Measurements from ENCODE around the gene CCDC60. TPM values are rescaled to one million over a fixed set of nuclear protein-coding genes. Genes with fewer than 3 reads are reported as not detected.

CCDC60 gene
- total RNA-seq, 2 donors from 2014 or later = 1.2 to 4.4 TPM

DNA sequence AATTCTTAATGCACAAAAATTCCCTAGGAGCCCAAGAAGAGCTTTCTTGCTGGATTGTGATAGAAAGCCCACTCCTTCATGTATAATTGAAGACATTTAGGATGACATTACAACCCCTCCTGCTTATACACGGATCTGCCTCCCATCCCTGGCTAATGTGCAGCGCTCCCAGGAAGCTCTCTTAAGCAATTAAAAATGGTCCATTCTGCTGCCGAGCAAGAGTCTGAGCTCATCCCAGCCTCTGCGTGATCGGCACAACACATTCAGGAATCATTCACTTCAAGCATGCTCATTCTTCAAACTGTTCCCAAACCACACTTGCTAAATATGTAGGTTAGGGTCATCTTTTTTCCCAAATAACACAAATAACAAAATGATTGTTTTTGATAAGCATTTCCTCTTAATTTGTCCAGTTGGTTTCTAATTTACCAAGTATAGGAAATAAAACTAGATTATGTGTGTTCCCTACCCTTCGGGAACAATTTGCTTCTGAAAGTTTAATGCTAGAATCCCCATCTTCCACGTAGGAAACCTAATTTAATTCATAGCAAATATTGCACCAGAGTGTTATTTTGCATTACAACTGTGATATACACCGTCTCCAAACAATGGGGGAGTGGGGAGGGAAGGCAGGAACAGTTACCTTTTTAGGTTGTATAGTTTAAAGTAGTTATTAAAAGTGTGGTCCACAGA, 241.7 kb downstream of the CCDC60 start:
- intact Hi-C loops (cut with DNase I, micrococcal nuclease) = no loop called here
- no peak for ATAC-seq

DNA sequence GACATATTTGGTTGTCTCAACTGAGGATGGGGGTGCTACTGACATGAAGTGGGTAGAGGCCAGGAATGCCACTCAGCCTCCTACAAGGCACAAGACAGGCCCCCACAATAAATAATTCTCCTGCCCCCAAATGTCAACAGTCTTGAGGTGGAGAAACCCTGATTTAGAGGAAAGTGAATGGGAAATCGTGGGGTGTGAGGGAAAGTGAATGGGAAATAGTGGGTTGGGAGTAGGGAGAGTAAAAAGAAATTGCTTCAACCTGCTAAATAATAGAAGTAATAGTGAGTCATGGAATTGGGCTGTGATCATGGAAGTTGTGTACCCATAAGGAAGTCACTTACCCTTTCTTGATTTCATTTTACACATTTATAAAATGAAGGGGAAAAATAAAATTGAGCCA, 242.4 kb downstream of the CCDC60 start:
- intact Hi-C loops (cut with DNase I, micrococcal nuclease) = no loop called here
- no peak for ATAC-seq
- DNase-seq = no peak

More for the DNA sequence above, 241.7 kb downstream of the CCDC60 start:
- DNase-seq = no peak

DNA sequence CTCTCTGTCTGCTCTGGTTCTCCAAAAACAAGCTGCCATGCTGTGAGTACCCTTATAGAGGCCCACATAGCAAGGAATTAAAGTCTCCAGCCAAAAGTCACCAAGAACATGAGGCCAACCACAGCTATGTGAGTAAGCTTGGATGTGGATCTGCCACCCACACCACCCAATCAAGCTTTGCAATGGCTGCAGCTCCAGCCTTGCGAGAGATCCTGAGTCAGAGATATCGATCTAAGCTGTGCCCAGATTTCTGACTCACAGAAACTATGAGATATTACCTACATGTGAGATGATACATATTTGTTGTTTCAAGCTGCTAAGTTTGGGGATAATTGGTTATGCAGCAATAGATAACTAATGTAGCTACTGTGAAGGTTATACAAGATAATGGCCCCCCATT, 243.6 kb downstream of the CCDC60 start:
- ATAC-seq (no peak), DNase-seq (no peak)
- intact Hi-C loops (cut with DNase I, micrococcal nuclease) = no loop called here

DNA sequence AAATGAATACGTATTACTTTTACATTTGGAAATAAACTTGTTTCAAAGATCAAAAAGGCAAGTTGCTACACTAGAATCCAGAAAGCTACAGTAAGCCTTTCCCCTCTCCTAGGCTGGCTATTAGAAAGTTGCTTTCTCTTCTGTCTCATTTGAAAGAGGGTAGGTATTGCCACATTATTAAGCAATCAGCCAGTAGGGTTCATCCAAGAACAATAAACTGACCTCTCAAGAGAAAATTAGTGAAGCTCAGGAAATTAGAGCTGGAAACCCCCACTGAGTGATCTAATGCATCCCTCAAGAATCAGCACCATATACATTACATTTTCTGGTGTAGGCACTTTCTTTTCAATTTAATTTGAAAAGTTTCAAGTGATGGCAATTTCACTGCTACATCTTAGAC, 254.6 kb downstream of the CCDC60 start:
- intact Hi-C loops (cut with DNase I, micrococcal nuclease) = no loop called here
- DNase-seq = no peak
- no peak for ATAC-seq

DNA sequence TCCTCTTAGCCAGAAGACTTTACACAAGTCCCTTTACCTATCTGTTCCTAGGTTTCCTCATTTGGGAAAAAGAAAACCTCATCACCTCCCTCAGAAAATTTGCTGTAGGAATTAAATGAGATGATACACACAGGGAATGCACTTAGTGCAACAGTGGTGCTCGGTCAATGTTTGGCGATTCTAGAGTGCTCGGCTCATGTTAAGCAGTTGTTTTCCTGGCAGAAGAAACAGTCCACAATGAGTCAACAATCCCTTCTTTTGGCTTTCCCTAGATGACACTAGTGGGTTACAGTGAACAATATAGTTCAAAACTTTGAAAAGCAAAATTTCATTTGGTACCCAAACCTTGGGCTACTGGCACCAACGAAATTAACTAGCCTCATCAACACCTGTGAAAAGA, 255.1 kb downstream of the CCDC60 start:
- DNase-seq (no peak), ATAC-seq (no peak)
- intact Hi-C loops (cut with DNase I, micrococcal nuclease) = no loop called here

Other genes starting within 250 kb of the CCDC60 start
- 10 to 100 TPM in 1 of 2 donors, 1 to 10 TPM in 1; 3.5 to 32.4 TPM for gene HSPB8, start 155.8 kb upstream of the CCDC60 start, total RNA-seq

All from left colon (tissue), 2 donors.